Smooth muscle cell (in vitro differentiated cells): ENCODE data around the gene CALML4. TPM values are rescaled to one million over a fixed set of nuclear protein-coding genes. Genes with fewer than 3 reads are reported as not detected.

ENCODE experiments used
- DNase-seq: peaks from one replicate; lab custom pipeline; 2025; ENCODE audit not compliant: unreplicated experiment; lab: John Stamatoyannopoulos, UW
- H2AFZ ChIP-seq: fragments of 200-600 bp; sonication (generic); 2 replicates; pipeline ENCODE4 v1.6.0; 2016; ENCODE audit warnings: antibody characterized with exemption, low read depth, mild to moderate bottlenecking
- H3F3A ChIP-seq: fragments of 200-600 bp; sonication (generic); 2 replicates; pipeline ENCODE4 v1.6.0; 2017; ENCODE audit warnings: antibody characterized with exemption, low read depth
- H3K27ac ChIP-seq: fragments of 200-600 bp; sonication (generic); 2 replicates; pipeline ENCODE4 v1.5.1; 2016; ENCODE audit warnings: low read depth, mild to moderate bottlenecking
- H3K27me3 ChIP-seq: fragments of 200-600 bp; sonication (generic); 2 replicates; pipeline ENCODE4 v1.6.1; 2016; ENCODE audit warnings: low read depth, mild to moderate bottlenecking
- H3K36me3 ChIP-seq: fragments of 200-600 bp; sonication (generic); 2 replicates; pipeline ENCODE4 v1.5.1; 2016; ENCODE audit warnings: low read depth
- H3K4me1 ChIP-seq: fragments of 200-600 bp; sonication (generic); 2 replicates; pipeline ENCODE4 v1.5.1; 2016; ENCODE audit warnings: low read depth
- H3K4me2 ChIP-seq: fragments of 200-600 bp; sonication (generic); 2 replicates; pipeline ENCODE4 v1.6.0; 2016; ENCODE audit warnings: mild to moderate bottlenecking
- H3K4me3 ChIP-seq: fragments of 200-600 bp; sonication (generic); 2 replicates; pipeline ENCODE4 v1.5.1; 2016; ENCODE audit warnings: mild to moderate bottlenecking
- H3K79me2 ChIP-seq: fragments of 200-600 bp; sonication (generic); 2 replicates; pipeline ENCODE4 v1.6.0; 2016; ENCODE audit warnings: low read depth, mild to moderate bottlenecking
- H3K9ac ChIP-seq: fragments of 200-600 bp; sonication (generic); 2 replicates; pipeline ENCODE4 v1.6.0; 2016; ENCODE audit warnings: low read depth
- H3K9me3 ChIP-seq: fragments of 200-600 bp; sonication (generic); replicated peaks from 2 replicates; pipeline ENCODE4 v1.5.1; 2016; ENCODE audit warnings: low read depth
- H4K20me1 ChIP-seq: fragments of 200-600 bp; sonication (generic); 2 replicates; pipeline ENCODE4 v1.6.0; 2016; ENCODE audit warnings: low read depth
- WGBS: methylation state at CpG from one replicate; pipeline ENCODE4 v1.1.7; 2016; ENCODE audit warnings: low lambda C conversion rate; 5-methylcytosine and 5-hydroxymethylcytosine counted together
- polyA plus RNA-seq: library from polyadenylated mRNA; unstranded; fragments of >200 nt; fragmentation: Nextera tagmentation; extraction: Ambion mirVana; gene quantifications from 2 replicates; pipeline ENCODE4 v1.2.1, GENCODE V29; 2016
- total RNA-seq: library from RNA; depleted of rRNA; stranded (reverse); fragments of >200 nt; gene quantifications from 2 replicates; pipeline ENCODE4 v1.2.3, GENCODE V29; 2014
- TF ChIP-seq, protein P1 (sequence below): fragments of 200-600 bp; sonication (generic); IDR thresholded peaks from 2 replicates; pipeline ENCODE4 v1.5.1; 2017; ENCODE audit warnings: borderline replicate concordance, mild to moderate bottlenecking, antibody characterized with exemption; ENCODE audit not compliant: insufficient read depth, poor library complexity, severe bottlenecking

Gene CALML4
- total and polyA plus RNA-seq, 2 experiments from 2014 or later = 1.3 to 2.6 TPM

DNA sequence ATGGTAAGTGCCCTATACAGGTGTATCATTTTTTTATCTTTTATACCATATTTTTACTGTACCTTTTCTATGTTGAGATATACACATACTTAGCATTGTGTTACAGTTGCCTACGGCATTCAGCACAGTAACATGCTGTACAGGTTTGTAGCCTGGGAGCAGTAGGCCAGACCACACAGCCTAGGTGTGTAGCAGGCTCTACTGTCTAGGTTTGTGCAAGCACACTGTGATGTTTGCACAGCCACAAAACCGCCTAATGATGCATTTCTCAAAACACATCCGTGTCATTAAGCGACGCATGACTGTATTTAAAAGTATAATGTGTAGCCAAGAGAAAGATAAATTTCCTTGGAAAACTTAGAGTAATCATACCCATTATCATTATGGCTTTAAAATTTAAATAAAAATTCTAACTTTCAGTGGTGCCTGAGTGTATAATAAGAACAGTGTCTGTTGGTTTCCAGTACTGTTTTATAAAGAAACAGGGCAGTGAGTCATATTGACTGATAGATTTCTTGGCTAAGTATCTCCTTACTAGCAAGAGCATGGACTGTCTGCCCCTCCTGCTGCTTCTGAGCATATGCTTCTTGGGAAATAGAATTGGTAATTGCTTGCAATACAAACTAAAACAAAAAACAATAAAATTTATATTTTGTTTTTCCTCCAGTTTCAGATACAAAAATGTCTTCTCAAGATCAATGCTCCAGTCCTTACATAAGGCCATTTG lies 18.3 kb downstream of the CALML4 start:
- H2AFZ ChIP-seq = no peak overlapping the region
- H3K4me2 ChIP-seq = no peak overlapping the region
- TF ChIP-seq, protein P1, sequence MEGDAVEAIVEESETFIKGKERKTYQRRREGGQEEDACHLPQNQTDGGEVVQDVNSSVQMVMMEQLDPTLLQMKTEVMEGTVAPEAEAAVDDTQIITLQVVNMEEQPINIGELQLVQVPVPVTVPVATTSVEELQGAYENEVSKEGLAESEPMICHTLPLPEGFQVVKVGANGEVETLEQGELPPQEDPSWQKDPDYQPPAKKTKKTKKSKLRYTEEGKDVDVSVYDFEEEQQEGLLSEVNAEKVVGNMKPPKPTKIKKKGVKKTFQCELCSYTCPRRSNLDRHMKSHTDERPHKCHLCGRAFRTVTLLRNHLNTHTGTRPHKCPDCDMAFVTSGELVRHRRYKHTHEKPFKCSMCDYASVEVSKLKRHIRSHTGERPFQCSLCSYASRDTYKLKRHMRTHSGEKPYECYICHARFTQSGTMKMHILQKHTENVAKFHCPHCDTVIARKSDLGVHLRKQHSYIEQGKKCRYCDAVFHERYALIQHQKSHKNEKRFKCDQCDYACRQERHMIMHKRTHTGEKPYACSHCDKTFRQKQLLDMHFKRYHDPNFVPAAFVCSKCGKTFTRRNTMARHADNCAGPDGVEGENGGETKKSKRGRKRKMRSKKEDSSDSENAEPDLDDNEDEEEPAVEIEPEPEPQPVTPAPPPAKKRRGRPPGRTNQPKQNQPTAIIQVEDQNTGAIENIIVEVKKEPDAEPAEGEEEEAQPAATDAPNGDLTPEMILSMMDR = no peak
- H3K9ac ChIP-seq = no peak overlapping the region
- no peaks in the 10 kb centered on the region for H3K27me3 ChIP-seq
- peaks cover 13% of the 10 kb centered on the region for H3K36me3 ChIP-seq
- H3K4me1 ChIP-seq = no peaks in the 10 kb centered on the region
- WGBS = 97% methylated on average over 5 of the region's 5 CpGs
- H3K9me3 ChIP-seq = no peaks in the 10 kb centered on the region
- no peak overlapping the region for H3K27ac ChIP-seq
- no peaks in the 10 kb centered on the region for H3F3A ChIP-seq
- H4K20me1 ChIP-seq = no peaks in the 10 kb centered on the region
- no peaks in the 10 kb centered on the region for H3K79me2 ChIP-seq
- DNase-seq = no peak
- no peak overlapping the region for H3K4me3 ChIP-seq

DNA sequence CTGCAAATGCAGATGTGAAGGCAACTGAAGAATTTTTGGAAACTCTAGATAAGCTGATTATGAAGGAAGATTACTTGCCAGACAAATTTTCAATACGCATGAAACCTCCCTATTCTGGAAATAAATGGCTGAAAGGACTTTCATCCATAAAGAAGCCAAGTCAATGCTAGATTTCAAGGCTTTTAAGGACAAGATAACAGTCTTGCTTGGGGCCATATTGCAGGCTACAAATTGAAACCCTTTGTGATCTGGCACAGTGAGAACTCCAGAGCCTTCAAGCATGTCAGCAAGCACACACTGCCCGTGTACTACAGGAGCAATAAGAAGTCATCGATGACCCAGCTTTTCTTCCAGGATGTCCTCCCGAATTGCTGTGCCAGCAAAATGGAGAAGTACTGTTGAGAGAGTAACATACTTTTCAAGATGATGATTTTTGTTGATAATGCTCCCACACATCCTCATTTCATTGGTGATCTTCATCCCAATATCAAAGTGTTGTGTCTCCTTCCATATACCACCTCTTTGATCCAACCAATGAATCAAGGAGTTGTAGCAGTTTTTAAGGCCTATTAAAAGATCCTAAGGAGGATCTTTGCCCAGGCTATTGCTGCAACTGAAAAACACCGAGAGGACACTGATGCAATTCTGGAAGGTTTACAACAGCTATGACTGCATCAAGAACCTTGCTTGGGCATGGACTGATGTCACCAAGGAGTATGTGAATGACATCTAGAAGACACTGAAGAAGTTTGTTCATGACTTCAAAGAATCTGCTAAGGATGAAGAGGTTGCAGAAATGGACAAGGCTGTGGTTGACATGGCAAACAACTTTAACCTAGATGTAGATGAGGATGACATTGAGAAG lies 20.3 kb downstream of the CALML4 start:
- no peak for DNase-seq
- Histone ChIP-seq H3K36me3 (peaks cover 18% of the 10 kb centered on the region), H3K4me1 (no peaks in the 10 kb centered on the region), H3K9ac (no peak overlapping the region), H4K20me1 (no peaks in the 10 kb centered on the region), H3K4me3 (no peak overlapping the region), H3K79me2 (no peaks in the 10 kb centered on the region), H3F3A (no peaks in the 10 kb centered on the region), H3K27ac (peak overlapping the region; percentile 68), H3K27me3 (no peaks in the 10 kb centered on the region), H3K9me3 (no peaks in the 10 kb centered on the region), H2AFZ (no peak overlapping the region), H3K4me2 (peak overlapping the region; percentile 16)
- 80% methylated on average over 5 of the region's 5 CpGs for WGBS
- TF ChIP-seq, protein P1 = no peak

DNA sequence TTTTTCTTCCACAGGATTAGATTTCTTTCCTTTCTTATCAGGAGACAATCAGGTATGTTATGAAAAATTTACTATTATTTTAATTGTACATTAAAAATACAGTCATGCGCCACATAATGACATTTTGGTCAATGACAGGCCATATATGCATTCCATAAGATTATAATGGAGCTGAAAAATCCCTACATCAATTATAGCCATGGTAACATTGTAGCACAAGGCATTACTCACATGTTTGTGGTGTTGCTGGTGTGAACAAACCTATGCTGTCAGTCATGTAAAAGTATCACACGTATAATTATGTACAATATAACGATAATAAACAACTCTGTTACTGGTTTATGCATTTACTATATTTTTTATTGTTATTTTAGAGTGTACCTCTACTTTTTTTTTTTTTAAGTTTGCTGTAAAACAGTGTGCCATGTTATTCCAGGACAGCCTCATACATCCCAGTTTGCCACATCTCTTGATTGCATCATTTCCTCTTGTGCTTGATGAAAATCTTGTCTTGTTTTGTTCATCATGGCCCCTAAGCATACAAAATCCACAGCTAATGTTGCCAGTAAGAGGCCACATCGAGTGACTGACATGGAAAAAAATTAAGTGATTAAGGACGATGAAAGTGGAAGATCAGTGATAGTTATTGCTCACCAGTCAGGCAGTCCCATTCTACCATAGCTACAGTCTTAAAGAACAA lies 21.4 kb downstream of the CALML4 start:
- no peaks in the 10 kb centered on the region for H4K20me1 ChIP-seq
- no peak for DNase-seq
- H3K4me3 ChIP-seq = no peak overlapping the region
- no peak overlapping the region for H2AFZ ChIP-seq
- H3K9ac ChIP-seq = peak overlapping the region; percentile 18
- TF ChIP-seq, protein P1 = no peak
- WGBS = 60% methylated on average over 5 of the region's 5 CpGs
- no peak overlapping the region for H3K4me2 ChIP-seq
- H3K27me3 ChIP-seq = no peaks in the 10 kb centered on the region
- no peaks in the 10 kb centered on the region for H3K4me1 ChIP-seq
- H3F3A ChIP-seq = no peaks in the 10 kb centered on the region
- H3K27ac ChIP-seq = peak overlapping the region; percentile 68
- peaks cover 14% of the 10 kb centered on the region for H3K36me3 ChIP-seq
- no peaks in the 10 kb centered on the region for H3K79me2 ChIP-seq
- H3K9me3 ChIP-seq = no peaks in the 10 kb centered on the region
